Choroid plexus epithelial cell (primary cell): ENCODE measurements around the gene RHOV.
A peak's percentile ranks its signal among the peaks of the same experiment; 100 is the strongest.

Experiments
- DNase-seq: peaks from one replicate; pipeline ENCODE4 v3.0.0-alpha.2; 2010; ENCODE audit warnings: low read depth
- H3K4me3 ChIP-seq: 2 replicates; pipeline ENCODE4 v1.5.1; 2011; ENCODE audit warnings: low read depth, mild to moderate bottlenecking, control low read depth, low read length, moderate library complexity
- TF ChIP-seq, protein P1 (sequence below): conservative IDR thresholded peaks from 2 replicates; pipeline ENCODE4 v1.5.1; 2011; ENCODE audit warnings: low read depth, mild to moderate bottlenecking, control low read depth, inconsistent platforms, low read length, moderate library complexity

RHOV gene

GRCh38 chr15:40911141-40911540 lies 37.1 kb upstream of the RHOV start:
- DNase-seq: no peak
- H3K4me3 ChIP-seq: no peak overlapping the region
- TF ChIP-seq, protein P1, sequence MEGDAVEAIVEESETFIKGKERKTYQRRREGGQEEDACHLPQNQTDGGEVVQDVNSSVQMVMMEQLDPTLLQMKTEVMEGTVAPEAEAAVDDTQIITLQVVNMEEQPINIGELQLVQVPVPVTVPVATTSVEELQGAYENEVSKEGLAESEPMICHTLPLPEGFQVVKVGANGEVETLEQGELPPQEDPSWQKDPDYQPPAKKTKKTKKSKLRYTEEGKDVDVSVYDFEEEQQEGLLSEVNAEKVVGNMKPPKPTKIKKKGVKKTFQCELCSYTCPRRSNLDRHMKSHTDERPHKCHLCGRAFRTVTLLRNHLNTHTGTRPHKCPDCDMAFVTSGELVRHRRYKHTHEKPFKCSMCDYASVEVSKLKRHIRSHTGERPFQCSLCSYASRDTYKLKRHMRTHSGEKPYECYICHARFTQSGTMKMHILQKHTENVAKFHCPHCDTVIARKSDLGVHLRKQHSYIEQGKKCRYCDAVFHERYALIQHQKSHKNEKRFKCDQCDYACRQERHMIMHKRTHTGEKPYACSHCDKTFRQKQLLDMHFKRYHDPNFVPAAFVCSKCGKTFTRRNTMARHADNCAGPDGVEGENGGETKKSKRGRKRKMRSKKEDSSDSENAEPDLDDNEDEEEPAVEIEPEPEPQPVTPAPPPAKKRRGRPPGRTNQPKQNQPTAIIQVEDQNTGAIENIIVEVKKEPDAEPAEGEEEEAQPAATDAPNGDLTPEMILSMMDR: no peak

DNA sequence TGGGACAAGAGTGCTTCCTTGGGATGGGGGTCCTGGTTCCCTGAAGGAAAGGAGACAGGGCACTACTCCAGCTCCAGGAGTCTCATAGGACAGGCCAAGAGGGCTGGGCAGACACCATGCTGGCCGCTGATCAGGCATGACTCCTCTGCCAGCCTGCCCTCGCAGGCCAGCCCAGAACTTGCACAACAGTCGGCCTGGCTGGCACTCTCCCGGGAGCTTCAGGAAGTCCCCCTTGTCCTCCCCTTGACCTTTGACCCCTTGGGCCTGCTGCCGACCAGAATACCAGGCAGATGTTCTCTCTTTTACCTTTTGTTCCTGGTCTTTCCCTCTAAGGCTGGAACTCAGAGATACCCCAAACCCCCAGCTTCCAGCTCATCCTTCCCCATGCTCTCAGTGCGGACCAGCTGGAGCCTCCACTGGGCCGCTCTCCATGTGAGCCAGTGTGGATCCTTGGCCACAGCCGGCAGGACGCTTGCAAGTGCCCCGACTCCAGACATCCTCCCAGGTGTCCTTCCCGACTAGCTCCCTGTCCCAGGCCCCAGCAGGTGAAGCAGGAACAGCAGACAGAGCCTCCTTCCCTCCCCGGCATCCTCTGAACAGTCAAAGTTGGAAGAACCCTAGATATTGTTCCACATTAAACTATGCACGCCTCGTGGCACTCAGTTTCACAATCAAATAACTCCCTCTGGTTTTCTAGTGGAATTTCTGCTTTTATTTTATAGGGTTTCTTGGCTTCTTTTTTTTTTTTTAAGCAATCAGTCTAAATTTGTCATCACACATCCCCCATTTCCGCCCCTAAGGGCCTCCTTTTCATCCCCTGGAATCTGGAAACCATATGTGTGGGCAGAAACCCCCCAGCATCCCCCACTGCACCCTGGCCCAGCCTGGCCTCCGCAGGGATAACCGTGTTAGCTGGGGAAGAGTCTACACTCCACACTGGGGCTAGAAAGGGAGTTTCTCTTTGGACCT lies 35.9 kb upstream of the RHOV start:
- no peak overlapping the region for H3K4me3 ChIP-seq
- TF ChIP-seq, protein P1: no peak
- DNase-seq: peak; percentile 34

- DNase-seq: no peak
- no peak overlapping the region for H3K4me3 ChIP-seq
- TF ChIP-seq, protein P1: no peak
These were observed 34.1 kb upstream of the RHOV start for GRCh38 chr15:40908095-40908494.

- TF ChIP-seq, protein P1: no peak
- DNase-seq: peak; percentile 24
- H3K4me3 ChIP-seq: peak overlapping the region; percentile 55
These were observed 33.2 kb upstream of the RHOV start for GRCh38 chr15:40906991-40907802.

DNA sequence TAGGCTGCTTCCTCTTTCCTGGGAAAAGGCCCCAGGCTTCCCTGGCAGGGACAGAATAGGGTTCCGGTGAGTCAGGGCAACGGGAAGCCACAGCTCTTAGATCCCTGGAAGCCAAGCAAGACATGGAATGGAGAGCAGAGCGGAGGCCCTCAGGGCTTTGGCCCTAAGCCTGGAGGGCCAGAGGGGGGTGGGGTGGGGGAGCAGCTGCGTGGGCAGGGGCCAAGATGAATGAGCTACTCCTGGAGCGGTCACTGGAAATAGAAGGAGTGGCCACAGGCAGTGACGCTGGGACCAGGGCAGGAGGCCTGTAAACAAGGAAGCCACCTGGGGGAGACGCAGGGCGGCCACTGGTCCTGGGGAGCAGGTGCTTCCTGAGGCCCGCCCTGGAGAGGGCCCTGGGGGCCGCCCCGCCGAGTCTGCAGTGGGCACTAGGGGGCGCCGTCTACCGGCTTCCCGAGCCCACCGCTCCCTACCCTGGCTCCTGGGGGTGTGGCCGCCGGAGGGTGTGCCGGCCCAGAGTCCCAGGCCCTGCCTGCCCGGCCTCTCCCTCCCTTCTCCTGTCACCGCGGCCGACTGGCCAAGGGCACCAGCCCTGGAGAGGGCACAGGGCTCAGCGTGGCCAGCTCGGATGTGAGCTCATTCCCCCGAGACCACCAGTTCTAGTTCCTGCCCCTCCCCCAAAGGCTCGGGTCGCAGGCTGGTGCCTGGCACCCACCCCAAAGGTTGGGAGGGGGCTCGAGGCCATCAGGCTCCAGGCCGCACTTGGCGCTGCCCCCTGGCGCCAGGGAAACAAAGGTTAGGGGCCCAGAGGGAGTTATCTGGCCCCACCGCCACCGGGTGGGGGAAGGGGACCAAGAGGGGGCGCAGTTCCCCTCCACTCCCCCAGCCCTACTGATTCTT lies 32.3 kb upstream of the RHOV start:
- DNase-seq: peak; percentile 70
- TF ChIP-seq, protein P1: peak; percentile 75
- peak overlapping the region; percentile 55 for H3K4me3 ChIP-seq

GRCh38 chr15:40904552-40905201 lies 30.6 kb upstream of the RHOV start:
- no peak for DNase-seq
- no peak overlapping the region for H3K4me3 ChIP-seq
- TF ChIP-seq, protein P1: no peak
